Caco-2 (cell line): ENCODE results near the gene NCF4. TPM values are rescaled to one million over a fixed set of nuclear protein-coding genes. Genes with fewer than 3 reads are reported as not detected.

Source experiments
- BruUV-seq: library from RNA; stranded (reverse); fragments of 400-500 nt; replicated peaks from 2 replicates; lab custom pipeline; 2021; lab: Mats Ljungman, UMichigan
- CTCF ChIA-PET: fragments of 300-600 bp; sonication (Branson Sonifier 250); formaldehyde crosslinking; loops from one replicate; lab custom pipeline; 2022; ENCODE audit warnings: antibody characterized with exemption; lab: Charles Lee
- POLR2A ChIA-PET: fragments of 300-600 bp; sonication (Branson Sonifier 250); formaldehyde crosslinking; loops from one replicate; lab custom pipeline; 2022; ENCODE audit warnings: antibody characterized with exemption; lab: Charles Lee
- DNase-seq, 2 experiments: peaks; one replicate each; pipeline versions ENCODE4 v3.0.0 to v3.0.0-alpha.2; 2020 to 2022
- H3K27me3 ChIP-seq: replicated peaks from 2 replicates; pipeline ENCODE4 v1.6.0; 2011; ENCODE audit warnings: low read length; ENCODE audit not compliant: control insufficient read depth, insufficient read depth
- H3K36me3 ChIP-seq: 2 replicates; pipeline ENCODE4 v1.5.1; 2011; ENCODE audit warnings: low read length; ENCODE audit not compliant: control insufficient read depth, insufficient read depth
- H3K4me1 ChIP-seq: fragments of 250-450 bp; sonication (Bioruptor Pico); 2 replicates; pipeline ENCODE4 v1.5.1; 2020; ENCODE audit warnings: mild to moderate bottlenecking
- H3K4me3 ChIP-seq: 2 replicates; pipeline ENCODE4 v1.5.1; 2011; ENCODE audit warnings: low read depth, mild to moderate bottlenecking, control low read depth, low read length
- H3K9me3 ChIP-seq: fragments of 250-450 bp; sonication (Bioruptor Pico); 2 replicates; pipeline ENCODE4 v1.5.1; 2020; ENCODE audit warnings: mild to moderate bottlenecking, moderate library complexity
- H3K27ac Mint-ChIP-seq: one replicate; pipeline ENCODE4 v1.8.0; 2022; ENCODE audit warnings: mixed read lengths; ENCODE audit not compliant: unreplicated experiment
- H3K27me3 Mint-ChIP-seq: one replicate; pipeline ENCODE4 v1.8.0; 2022; ENCODE audit warnings: mixed read lengths; ENCODE audit not compliant: insufficient read depth, unreplicated experiment
- H3K36me3 Mint-ChIP-seq: one replicate; pipeline ENCODE4 v1.8.0; 2022; ENCODE audit warnings: mild to moderate bottlenecking, mixed read lengths; ENCODE audit not compliant: insufficient read depth, unreplicated experiment
- H3K4me1 Mint-ChIP-seq: one replicate; pipeline ENCODE4 v1.8.0; 2022; ENCODE audit warnings: low read depth, mixed read lengths; ENCODE audit not compliant: unreplicated experiment
- H3K4me3 Mint-ChIP-seq: one replicate; pipeline ENCODE4 v1.8.0; 2022; ENCODE audit warnings: mild to moderate bottlenecking, moderate library complexity, mixed read lengths; ENCODE audit not compliant: unreplicated experiment
- H3K9me3 Mint-ChIP-seq: one replicate; pipeline ENCODE4 v1.8.0; 2022; ENCODE audit warnings: mixed read lengths; ENCODE audit not compliant: unreplicated experiment
- intact Hi-C: fragments of 100-400 bp; cut with micrococcal nuclease; formaldehyde crosslinking; loops from one replicate; pipeline ENCODE4 v1.10.0; 2022; ENCODE audit not compliant: unreplicated experiment
- total RNA-seq: library from RNA; stranded (reverse); gene quantifications from 2 replicates; pipeline ENCODE4 v1.2.3, GENCODE V29; 2022
- TF ChIP-seq, protein P1 (sequence below), 2 experiments: fragments of 200-600 bp in 1 of 2; IDR thresholded peaks; 1 replicate in 1 of 2; 2 replicates in 1 of 2; pipeline versions ENCODE4 v1.5.1 to v1.8.0; 2011 to 2022; ENCODE audit warnings: antibody characterized with exemption in 1 of 2, control low read depth in 1 of 2, inconsistent platforms in 1 of 2, low read depth in 1 of 2, low read length in 1 of 2, mild to moderate bottlenecking in 1 of 2, moderate library complexity in 1 of 2; ENCODE audit not compliant: insufficient read depth in 1 of 2, severe bottlenecking in 1 of 2, unreplicated experiment in 1 of 2

The NCF4 gene
- total RNA-seq, 1 experiment from 2014 or later = not detected

DNA sequence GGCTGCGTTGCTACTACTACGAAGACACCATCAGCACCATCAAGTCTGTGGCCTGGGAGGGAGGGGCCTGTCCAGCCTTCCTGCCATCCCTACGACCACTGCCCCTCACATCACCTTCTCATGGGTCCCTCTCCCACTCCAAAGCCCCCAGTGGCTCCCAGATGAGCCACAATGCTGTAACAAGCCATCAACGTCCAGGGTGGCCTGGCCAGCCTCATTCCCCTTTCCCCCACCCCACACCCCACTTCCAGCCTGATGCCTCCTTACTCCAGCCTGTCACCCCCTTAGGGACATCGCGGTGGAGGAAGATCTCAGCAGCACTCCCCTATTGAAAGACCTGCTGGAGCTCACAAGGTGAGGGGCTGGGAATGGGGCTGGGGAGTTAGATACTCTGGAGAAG is 14.9 kb downstream of the NCF4 start:
- Histone ChIP-seq H3K36me3 (no peaks in the 10 kb centered on the region), H3K4me1 (no peaks in the 10 kb centered on the region), H3K27me3 (no peaks in the 10 kb centered on the region), H3K4me3 (no peak overlapping the region), H3K9me3 (no peaks in the 10 kb centered on the region)
- no TSS peak for BruUV-seq
- Mint-ChIP-seq H3K9me3 (peaks cover 25% of the 10 kb centered on the region), H3K36me3 (peaks cover 7% of the 10 kb centered on the region), H3K4me1 (no peaks in the 10 kb centered on the region), H3K4me3 (no peak overlapping the region), H3K27ac (no peak overlapping the region), H3K27me3 (peaks cover 2% of the 10 kb centered on the region)
- TF ChIP-seq, protein P1, sequence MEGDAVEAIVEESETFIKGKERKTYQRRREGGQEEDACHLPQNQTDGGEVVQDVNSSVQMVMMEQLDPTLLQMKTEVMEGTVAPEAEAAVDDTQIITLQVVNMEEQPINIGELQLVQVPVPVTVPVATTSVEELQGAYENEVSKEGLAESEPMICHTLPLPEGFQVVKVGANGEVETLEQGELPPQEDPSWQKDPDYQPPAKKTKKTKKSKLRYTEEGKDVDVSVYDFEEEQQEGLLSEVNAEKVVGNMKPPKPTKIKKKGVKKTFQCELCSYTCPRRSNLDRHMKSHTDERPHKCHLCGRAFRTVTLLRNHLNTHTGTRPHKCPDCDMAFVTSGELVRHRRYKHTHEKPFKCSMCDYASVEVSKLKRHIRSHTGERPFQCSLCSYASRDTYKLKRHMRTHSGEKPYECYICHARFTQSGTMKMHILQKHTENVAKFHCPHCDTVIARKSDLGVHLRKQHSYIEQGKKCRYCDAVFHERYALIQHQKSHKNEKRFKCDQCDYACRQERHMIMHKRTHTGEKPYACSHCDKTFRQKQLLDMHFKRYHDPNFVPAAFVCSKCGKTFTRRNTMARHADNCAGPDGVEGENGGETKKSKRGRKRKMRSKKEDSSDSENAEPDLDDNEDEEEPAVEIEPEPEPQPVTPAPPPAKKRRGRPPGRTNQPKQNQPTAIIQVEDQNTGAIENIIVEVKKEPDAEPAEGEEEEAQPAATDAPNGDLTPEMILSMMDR (IDR thresholded peaks at IDR 0.05; ENCODE audit: insufficient read depth in 1 of 2, low read depth in 1 of 2, low read length in 1 of 2, severe bottlenecking in 1 of 2, unreplicated experiment in 1 of 2) = no peak
- DNase-seq = no peak
- intact Hi-C loops = no loop called here
- ChIA-PET POLR2A (no interaction called here), CTCF (no interaction called here)

- intact Hi-C loops = no loop called here
- Mint-ChIP-seq H3K27ac (no peak overlapping the region), H3K36me3 (no peaks in the 10 kb centered on the region), H3K4me3 (no peak overlapping the region), H3K9me3 (peaks cover 21% of the 10 kb centered on the region), H3K4me1 (no peaks in the 10 kb centered on the region), H3K27me3 (peaks cover 9% of the 10 kb centered on the region)
- H3K4me3 ChIP-seq = no peak overlapping the region
- CTCF ChIA-PET = no interaction called here
- BruUV-seq = no TSS peak
- H3K9me3 ChIP-seq = peaks cover 14% of the 10 kb centered on the region; the same call in 1 of the 2 replicates
- no peaks in the 10 kb centered on the region for H3K27me3 ChIP-seq
- POLR2A ChIA-PET = no interaction called here
- no peaks in the 10 kb centered on the region for H3K36me3 ChIP-seq
- no peak for DNase-seq
- TF ChIP-seq, protein P1 (IDR thresholded peaks at IDR 0.05; ENCODE audit: insufficient read depth in 1 of 2, low read depth in 1 of 2, low read length in 1 of 2, severe bottlenecking in 1 of 2, unreplicated experiment in 1 of 2) = no peak
- no peaks in the 10 kb centered on the region for H3K4me1 ChIP-seq
Observed at GRCh38 chr22:36879775-36880174, 19.0 kb downstream of the NCF4 start.

DNA sequence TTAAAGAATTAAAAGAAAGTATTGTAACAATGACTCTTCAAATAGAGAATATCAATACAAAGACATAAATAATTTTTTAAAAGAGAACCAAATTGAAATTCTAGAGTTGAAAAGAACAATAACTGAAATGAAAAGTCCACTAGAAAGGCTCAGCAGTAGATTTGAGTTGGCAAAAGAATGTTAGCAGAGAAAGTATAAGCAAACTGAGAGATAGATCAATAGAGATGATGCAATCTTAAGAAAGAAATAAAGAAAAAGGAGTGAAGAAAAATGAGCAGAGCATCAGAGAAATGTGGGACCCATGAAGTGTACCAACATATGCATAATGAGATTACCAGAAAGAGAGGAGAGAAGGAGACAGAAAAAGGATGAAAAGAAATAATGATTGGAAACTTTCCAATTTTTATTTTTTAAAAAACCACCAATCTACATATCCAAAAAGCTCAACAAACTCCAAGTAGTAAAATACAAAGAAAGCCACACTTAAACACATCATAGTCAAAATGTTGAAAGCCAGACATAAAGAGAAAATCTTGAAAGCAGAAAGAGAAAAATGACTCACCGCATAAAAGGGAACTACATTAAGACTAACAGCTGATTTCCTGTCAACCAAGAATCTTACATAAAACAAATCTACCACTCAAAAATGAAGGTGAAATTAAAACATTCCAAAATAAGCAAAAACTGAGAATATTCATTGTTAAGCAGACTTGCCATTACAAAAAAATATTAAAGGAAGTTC is 20.9 kb downstream of the NCF4 start:
- BruUV-seq = no TSS peak
- Histone ChIP-seq H3K4me1 (no peaks in the 10 kb centered on the region), H3K27me3 (no peaks in the 10 kb centered on the region)

More for the DNA sequence above, 20.9 kb downstream of the NCF4 start:
- Mint-ChIP-seq H3K36me3 (no peaks in the 10 kb centered on the region), H3K4me3 (no peak overlapping the region), H3K4me1 (no peaks in the 10 kb centered on the region), H3K27ac (no peak overlapping the region), H3K9me3 (peaks cover 21% of the 10 kb centered on the region), H3K27me3 (peaks cover 9% of the 10 kb centered on the region)
- Histone ChIP-seq H3K36me3 (no peaks in the 10 kb centered on the region), H3K9me3 (peaks cover 14% of the 10 kb centered on the region; the same call in 1 of the 2 replicates), H3K4me3 (no peak overlapping the region)
- intact Hi-C loops = no loop called here
- TF ChIP-seq, protein P1 (IDR thresholded peaks at IDR 0.05; ENCODE audit: insufficient read depth in 1 of 2, low read depth in 1 of 2, low read length in 1 of 2, severe bottlenecking in 1 of 2, unreplicated experiment in 1 of 2) = no peak
- DNase-seq = no peak
- POLR2A ChIA-PET = no interaction called here
- CTCF ChIA-PET = no interaction called here
